CD4-positive, alpha-beta T cell treated with Interleukin-15 for 1 hour (primary cell): Measurements from ENCODE around the gene MRPS18C.
"Not testable (repeated sequence)": the region's sequence is repeated elsewhere in the genome, so short reads cannot be mapped to it uniquely, and the experiment has no call there.

Source experiments
- DNase-seq: peaks from one replicate; pipeline ENCODE4 v3.0.0-alpha.2; 2020

Gene MRPS18C

GRCh38 chr4:83501671-83502070 is 45.8 kb downstream of the MRPS18C start:
- DNase-seq: not testable (repeated sequence)

GRCh38 chr4:83503974-83504373 is 48.1 kb downstream of the MRPS18C start:
- peak; percentile 20 for DNase-seq

GRCh38 chr4:83504503-83504902 is 48.6 kb downstream of the MRPS18C start:
- DNase-seq: no peak

DNA sequence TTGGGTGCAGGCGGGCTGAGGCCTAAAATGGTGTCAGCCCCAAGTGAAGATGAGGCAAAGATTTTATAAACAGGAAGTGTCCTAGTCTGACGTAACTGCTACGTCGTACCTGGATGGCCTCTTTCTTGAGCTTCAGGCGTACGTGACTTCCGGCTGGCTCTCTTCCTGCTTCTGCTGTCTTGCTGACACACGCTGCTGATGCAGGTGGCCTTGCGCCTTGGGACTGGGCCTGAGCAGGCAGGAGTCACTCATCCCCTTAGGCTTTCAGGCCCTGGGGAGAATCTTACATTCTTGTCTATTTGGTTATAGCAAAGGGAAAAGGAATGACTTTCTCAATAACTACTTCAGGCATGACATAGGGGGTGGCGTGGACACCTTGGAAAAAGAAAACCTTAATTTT is 49.1 kb downstream of the MRPS18C start:
- no peak for DNase-seq

DNA sequence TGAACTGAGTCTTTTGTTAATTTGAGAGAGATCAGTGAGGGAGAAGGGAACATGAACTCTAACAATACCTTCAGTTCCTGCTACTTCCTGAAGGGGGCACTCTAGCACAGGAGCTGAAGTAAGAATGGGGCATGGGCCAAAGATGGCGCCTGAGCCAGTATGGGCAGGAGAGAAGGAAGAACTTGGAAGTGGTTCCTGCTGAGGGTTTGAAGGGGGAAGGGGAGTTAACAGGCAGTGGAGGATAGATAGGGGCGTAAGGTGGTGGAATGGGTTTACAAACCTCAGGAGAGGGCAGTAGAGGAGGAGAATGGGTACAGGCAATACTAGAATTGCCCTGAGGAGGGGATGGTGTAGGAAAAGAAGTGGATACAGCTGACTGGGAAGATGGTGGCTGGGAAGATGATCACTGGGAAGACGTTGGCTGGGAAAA is 53.3 kb downstream of the MRPS18C start:
- peak; percentile 31 for DNase-seq

GRCh38 chr4:83510442-83510841 is 54.6 kb downstream of the MRPS18C start:
- DNase-seq: no peak
